Neural progenitor cell (in vitro differentiated cells): ENCODE results near the gene TBC1D1. TPM values are rescaled to one million over a fixed set of nuclear protein-coding genes. Genes with fewer than 3 reads are reported as not detected.
"Not testable (repeated sequence)": the region's sequence is repeated elsewhere in the genome, so short reads cannot be mapped to it uniquely, and the experiment has no call there.

Source experiments
- DNase-seq: peaks from one replicate; pipeline ENCODE4 v3.0.0-alpha.2; 2016; ENCODE audit warnings: low spot score
- H2AFZ ChIP-seq: fragments of 200-600 bp; sonication (generic); replicated peaks from 2 replicates; pipeline ENCODE4 v1.6.1; 2016; ENCODE audit warnings: antibody characterized with exemption
- H3F3A ChIP-seq: fragments of 200-600 bp; sonication (generic); 2 replicates; pipeline ENCODE4 v1.6.1; 2016; ENCODE audit warnings: antibody characterized with exemption, low read depth
- H3K27ac ChIP-seq: fragments of 200-600 bp; sonication (generic); 2 replicates; pipeline ENCODE4 v1.5.1; 2016; ENCODE audit warnings: mild to moderate bottlenecking
- H3K27me3 ChIP-seq: fragments of 200-600 bp; sonication (generic); 2 replicates; pipeline ENCODE4 v1.6.1; 2016; ENCODE audit warnings: mild to moderate bottlenecking, moderate library complexity
- H3K36me3 ChIP-seq: fragments of 200-600 bp; sonication (generic); 2 replicates; pipeline ENCODE4 v1.5.1; 2016
- H3K4me1 ChIP-seq: fragments of 200-600 bp; sonication (generic); 2 replicates; pipeline ENCODE4 v1.6.1; 2016; ENCODE audit warnings: mixed run types
- H3K4me2 ChIP-seq: fragments of 200-600 bp; sonication (generic); 2 replicates; pipeline ENCODE4 v1.6.1; 2016
- H3K4me3 ChIP-seq: fragments of 200-600 bp; sonication (generic); 2 replicates; pipeline ENCODE4 v1.5.1; 2016
- H3K79me2 ChIP-seq: fragments of 200-600 bp; sonication (generic); 2 replicates; pipeline ENCODE4 v1.6.1; 2016; ENCODE audit warnings: low read depth
- H3K9ac ChIP-seq: fragments of 200-600 bp; sonication (generic); 2 replicates; pipeline ENCODE4 v1.6.1; 2016
- H3K9me3 ChIP-seq: fragments of 200-600 bp; sonication (generic); 2 replicates; pipeline ENCODE4 v1.5.1; 2016; ENCODE audit warnings: low read depth
- H4K20me1 ChIP-seq: fragments of 200-600 bp; sonication (generic); 2 replicates; pipeline ENCODE4 v1.6.1; 2016; ENCODE audit warnings: low read depth
- H3K27ac Mint-ChIP-seq: 3 replicates; pipeline ENCODE4 v1.8.0; 2021; ENCODE audit warnings: mixed read lengths
- H3K27me3 Mint-ChIP-seq: 2 replicates; pipeline ENCODE4 v1.8.0; 2022; ENCODE audit warnings: low read depth, mild to moderate bottlenecking, inconsistent platforms, moderate library complexity, mixed read lengths; ENCODE audit not compliant: insufficient read depth
- H3K36me3 Mint-ChIP-seq: 3 replicates; pipeline ENCODE4 v1.8.0; 2021; ENCODE audit warnings: mixed read lengths
- H3K4me1 Mint-ChIP-seq: 3 replicates; pipeline ENCODE4 v1.8.0; 2021; ENCODE audit warnings: mixed read lengths
- H3K4me3 Mint-ChIP-seq: 3 replicates; pipeline ENCODE4 v1.8.0; 2021; ENCODE audit warnings: mild to moderate bottlenecking, moderate library complexity, mixed read lengths
- H3K9me3 Mint-ChIP-seq: 3 replicates; pipeline ENCODE4 v1.8.0; 2020; ENCODE audit warnings: mixed read lengths
- CTCF ChIP-seq: fragments of 200-600 bp; sonication (generic); IDR thresholded peaks from 2 replicates; pipeline ENCODE4 v1.5.1; 2017; ENCODE audit warnings: antibody characterized with exemption, mild to moderate bottlenecking
- EZH2 ChIP-seq: fragments of 200-600 bp; sonication (generic); IDR thresholded peaks from 2 replicates; pipeline ENCODE4 v1.6.1; 2017; ENCODE audit warnings: antibody characterized with exemption, mild to moderate bottlenecking, moderate library complexity
- EZH2phosphoT487 ChIP-seq: fragments of 200-600 bp; sonication (generic); IDR thresholded peaks from 2 replicates; pipeline ENCODE4 v1.6.1; 2017; ENCODE audit warnings: antibody characterized with exemption
- total RNA-seq: library from RNA; depleted of rRNA; stranded (reverse); fragments of >200 nt; gene quantifications from 2 replicates; pipeline ENCODE4 v1.2.3, GENCODE V29; 2015; ENCODE audit warnings: low replicate concordance

TBC1D1 gene
- total RNA-seq, 1 donor from 2014 or later, result 208 TPM

DNA sequence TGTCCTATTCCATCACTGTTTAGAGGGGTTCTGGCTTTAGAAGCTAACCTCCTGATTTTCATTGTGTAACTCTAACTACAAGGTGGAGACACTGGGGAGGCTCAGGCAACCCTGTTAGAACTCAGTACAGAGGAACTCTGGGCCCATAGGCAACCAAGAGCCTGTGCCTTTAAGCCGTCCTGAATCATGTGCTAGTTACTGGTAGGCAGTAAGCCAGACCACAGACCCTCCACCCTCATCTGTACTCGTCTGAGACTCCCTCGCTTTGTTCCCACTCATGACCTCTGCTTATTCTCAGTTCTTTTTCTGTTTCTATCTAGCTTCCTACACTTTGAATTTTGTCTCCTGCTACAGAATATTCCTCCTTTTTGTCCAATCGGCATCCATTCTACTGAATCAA, 31.4 kb downstream of the TBC1D1 start:
- H3K27me3 ChIP-seq, result no peaks in the 10 kb centered on the region
- TF ChIP-seq EZH2phosphoT487, result no peak
- no peak for TF ChIP-seq CTCF
- TF ChIP-seq EZH2, result no peak
- H4K20me1 ChIP-seq, result no peaks in the 10 kb centered on the region
- Mint-ChIP-seq H3K4me3 (no peak overlapping the region), H3K27ac (no peak overlapping the region), H3K9me3 (no peaks in the 10 kb centered on the region), H3K4me1 (no peaks in the 10 kb centered on the region), H3K36me3 (no peaks in the 10 kb centered on the region), H3K27me3 (peaks cover 11% of the 10 kb centered on the region)
- no peak overlapping the region for H3K4me3 ChIP-seq
- H3K9me3 ChIP-seq, result no peaks in the 10 kb centered on the region
- no peak overlapping the region for H3K4me2 ChIP-seq
- H3K9ac ChIP-seq, result no peak overlapping the region
- no peaks in the 10 kb centered on the region for H3K4me1 ChIP-seq
- no peaks in the 10 kb centered on the region for H3F3A ChIP-seq
- H2AFZ ChIP-seq, result no peak overlapping the region
- no peaks in the 10 kb centered on the region for H3K36me3 ChIP-seq
- H3K79me2 ChIP-seq, result no peaks in the 10 kb centered on the region
- no peak overlapping the region for H3K27ac ChIP-seq
- no peak for DNase-seq

- H3K4me1 Mint-ChIP-seq, H4K20me1 ChIP-seq, H3K9ac ChIP-seq, H3K4me3 Mint-ChIP-seq, H3K4me1 ChIP-seq, H3K4me3 ChIP-seq, H3K9me3 ChIP-seq, H3K36me3 ChIP-seq, H3K27ac Mint-ChIP-seq, H3K36me3 Mint-ChIP-seq, DNase-seq, H3K27ac ChIP-seq, H3F3A ChIP-seq, H3K9me3 Mint-ChIP-seq, H3K27me3 ChIP-seq, H3K79me2 ChIP-seq, H2AFZ ChIP-seq, H3K4me2 ChIP-seq: not testable (repeated sequence)
- H3K27me3 Mint-ChIP-seq, result peaks cover 11% of the 10 kb centered on the region
Observed at GRCh38 chr4:37923089-37923488, 32.2 kb downstream of the TBC1D1 start.

- no peaks in the 10 kb centered on the region for H3K4me1 ChIP-seq
- Mint-ChIP-seq H3K9me3 (no peaks in the 10 kb centered on the region), H3K4me3 (no peak overlapping the region), H3K4me1 (no peaks in the 10 kb centered on the region), H3K27ac (no peak overlapping the region), H3K36me3 (no peaks in the 10 kb centered on the region), H3K27me3 (peaks cover 11% of the 10 kb centered on the region)
- H3K9me3 ChIP-seq, result no peaks in the 10 kb centered on the region
- no peaks in the 10 kb centered on the region for H3F3A ChIP-seq
- no peaks in the 10 kb centered on the region for H3K36me3 ChIP-seq
- no peak overlapping the region for H3K4me2 ChIP-seq
- H3K79me2 ChIP-seq, result no peaks in the 10 kb centered on the region
- DNase-seq, result no peak
- H3K4me3 ChIP-seq, result no peak overlapping the region
- H3K9ac ChIP-seq, result no peak overlapping the region
- H2AFZ ChIP-seq, result no peak overlapping the region
- no peaks in the 10 kb centered on the region for H3K27me3 ChIP-seq
- H3K27ac ChIP-seq, result no peak overlapping the region
- no peak for TF ChIP-seq EZH2phosphoT487
- no peak for TF ChIP-seq EZH2
- no peak for TF ChIP-seq CTCF
- no peaks in the 10 kb centered on the region for H4K20me1 ChIP-seq
Observed at GRCh38 chr4:37924946-37925345, 34.1 kb downstream of the TBC1D1 start.

DNA sequence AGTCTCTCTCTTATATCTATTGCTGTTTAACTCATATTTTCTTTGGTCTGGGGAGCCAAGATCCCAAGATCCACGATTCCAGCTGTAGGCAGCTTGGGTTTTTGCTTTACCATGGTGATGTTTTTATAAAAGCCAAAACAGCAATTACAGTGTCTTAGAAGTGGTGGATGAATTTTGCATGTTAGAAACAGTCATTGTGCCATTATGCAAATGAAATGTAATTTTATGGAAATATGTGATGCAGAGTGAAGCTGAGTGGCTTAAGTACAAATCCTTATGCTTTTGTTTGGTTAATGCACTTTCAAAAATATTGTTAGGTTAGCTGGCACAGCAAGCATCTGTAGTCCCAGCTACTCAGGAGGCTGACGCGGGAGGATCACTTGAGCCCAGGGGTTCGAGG, 36.5 kb downstream of the TBC1D1 start:
- no peaks in the 10 kb centered on the region for H3K36me3 ChIP-seq
- no peaks in the 10 kb centered on the region for H3F3A ChIP-seq
- no peaks in the 10 kb centered on the region for H3K27me3 ChIP-seq
- H3K27ac Mint-ChIP-seq, result no peak overlapping the region
- no peaks in the 10 kb centered on the region for H3K4me1 Mint-ChIP-seq
- H3K36me3 Mint-ChIP-seq, result no peaks in the 10 kb centered on the region
- no peak overlapping the region for H2AFZ ChIP-seq
- no peaks in the 10 kb centered on the region for H3K4me1 ChIP-seq
- no peaks in the 10 kb centered on the region for H4K20me1 ChIP-seq
- H3K9me3 ChIP-seq, result no peaks in the 10 kb centered on the region
- no peak for DNase-seq
- no peak overlapping the region for H3K9ac ChIP-seq
- no peak overlapping the region for H3K4me3 ChIP-seq
- H3K27me3 Mint-ChIP-seq, result peaks cover 11% of the 10 kb centered on the region
- no peaks in the 10 kb centered on the region for H3K9me3 Mint-ChIP-seq
- no peak overlapping the region for H3K4me3 Mint-ChIP-seq
- no peak overlapping the region for H3K27ac ChIP-seq
- H3K4me2 ChIP-seq, result no peak overlapping the region
- no peaks in the 10 kb centered on the region for H3K79me2 ChIP-seq
- no peak for TF ChIP-seq EZH2
- no peak for TF ChIP-seq EZH2phosphoT487
- no peak for TF ChIP-seq CTCF
